Hematopoietic multipotent progenitor cell treated with erythropoietin and hydrocortisone succinate and interleukin-3 and kit ligand, for 6 days (in vitro differentiated cells): Measurements from ENCODE around the gene KCNA2.
A peak's percentile ranks its signal among the peaks of the same experiment; 100 is the strongest.

Source experiments
- DNase-seq: peaks from one replicate; pipeline ENCODE4 v3.0.0-alpha.2; 2015

The KCNA2 gene

GRCh38 chr1:110628323-110629105 is 22.4 kb upstream of the KCNA2 start:
- DNase-seq = no peak

- DNase-seq = peak; percentile 30
Measured at GRCh38 chr1:110627764-110628163, 21.6 kb upstream of the KCNA2 start.

DNA sequence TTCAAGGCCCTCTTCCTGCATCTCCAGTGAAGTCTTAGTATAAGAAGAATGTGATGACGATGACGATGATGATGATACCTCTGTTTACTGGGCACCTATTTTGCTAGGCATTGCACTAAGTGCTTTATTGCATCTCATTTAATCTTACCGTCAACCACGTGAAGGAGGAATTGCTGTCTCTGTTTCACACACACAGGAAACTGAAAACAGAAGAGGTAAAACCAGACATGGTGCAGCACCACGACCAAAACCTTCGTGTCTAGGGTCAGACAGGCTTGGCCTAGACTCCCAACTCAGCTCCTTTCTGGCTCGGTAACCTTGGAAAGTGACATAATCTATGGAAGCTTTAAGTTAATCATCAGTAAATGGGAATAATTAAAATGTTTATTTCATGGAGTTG is 20.7 kb upstream of the KCNA2 start:
- DNase-seq = no peak

DNA sequence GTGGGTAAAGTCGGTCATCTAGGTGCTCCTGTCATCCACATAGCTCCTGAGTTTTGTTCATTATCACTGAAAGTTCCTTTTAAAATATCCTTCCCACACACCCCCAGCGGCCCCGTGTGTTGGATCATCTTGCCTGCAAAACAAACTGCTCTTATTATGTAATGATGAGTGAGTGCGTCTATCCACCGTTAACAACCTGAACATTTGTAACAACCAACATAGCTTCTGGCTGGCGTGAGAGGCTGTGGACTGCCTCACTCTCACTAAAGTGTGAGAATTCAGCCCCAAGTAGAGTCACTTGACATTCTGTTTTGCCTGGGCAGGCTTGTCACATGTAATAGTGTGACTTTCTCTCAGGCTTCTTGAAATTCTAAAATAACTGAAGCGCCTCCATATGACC is 14.5 kb upstream of the KCNA2 start:
- DNase-seq = no peak

DNA sequence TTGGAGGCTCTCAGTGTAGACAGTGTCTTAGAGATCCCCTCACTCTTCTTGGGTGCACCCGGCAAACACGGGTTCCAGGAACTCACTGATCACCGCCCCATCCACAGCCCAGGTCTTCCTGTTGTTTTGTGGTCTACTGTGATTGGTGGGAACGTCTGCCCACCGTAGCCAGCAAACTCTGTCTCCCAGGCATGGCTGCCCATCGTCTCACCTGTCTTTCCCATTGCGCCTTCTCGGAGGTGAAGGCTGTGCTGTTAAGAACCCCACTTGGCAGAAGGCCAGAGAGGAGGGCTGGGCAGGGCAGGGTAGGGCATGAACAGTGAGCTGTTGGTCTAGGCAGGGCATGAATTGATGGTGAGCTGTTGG is 14.1 kb upstream of the KCNA2 start:
- no peak for DNase-seq

- peak; percentile 92 for DNase-seq
Measured at GRCh38 chr1:110619412-110620249, 13.5 kb upstream of the KCNA2 start.

DNA sequence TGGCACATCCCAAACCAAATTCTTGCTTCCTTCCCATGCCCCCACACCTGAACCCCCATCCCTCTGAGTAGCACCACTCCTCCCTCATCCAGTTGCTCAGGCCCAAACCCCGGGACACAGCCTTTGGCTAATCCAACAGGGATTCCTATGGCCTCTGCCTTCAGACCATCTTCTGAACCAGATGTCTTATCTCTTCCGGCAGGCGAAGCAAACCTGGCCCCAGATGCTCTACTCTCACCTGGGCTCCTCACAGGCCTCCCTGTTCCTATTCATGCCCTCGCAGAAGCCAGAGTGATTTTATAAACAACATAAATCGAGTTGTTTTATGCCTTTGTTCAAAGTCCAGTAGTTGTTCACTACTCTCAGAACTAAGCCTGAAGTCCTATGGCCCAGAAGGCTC is 12.5 kb upstream of the KCNA2 start:
- DNase-seq = no peak

DNA sequence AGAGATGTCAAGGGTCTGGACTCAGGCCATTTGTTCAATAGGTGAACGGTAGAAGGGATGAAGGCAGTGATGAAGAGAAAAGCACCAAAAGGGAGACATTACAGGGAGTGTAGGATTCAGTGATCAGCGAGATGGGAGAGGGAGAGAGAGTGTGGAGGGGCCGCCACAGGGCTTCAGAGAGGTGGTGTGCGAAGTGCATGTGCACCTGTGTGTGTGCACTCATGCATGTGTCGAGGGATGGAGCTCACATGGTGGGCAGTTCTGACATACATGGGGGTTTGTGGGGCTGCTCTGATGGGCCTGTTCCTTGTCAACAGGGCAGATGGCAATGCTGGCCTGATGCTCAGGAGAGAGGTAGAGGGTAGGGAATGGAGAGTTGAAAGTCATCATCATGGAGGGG is 11.4 kb upstream of the KCNA2 start:
- DNase-seq = no peak

DNA sequence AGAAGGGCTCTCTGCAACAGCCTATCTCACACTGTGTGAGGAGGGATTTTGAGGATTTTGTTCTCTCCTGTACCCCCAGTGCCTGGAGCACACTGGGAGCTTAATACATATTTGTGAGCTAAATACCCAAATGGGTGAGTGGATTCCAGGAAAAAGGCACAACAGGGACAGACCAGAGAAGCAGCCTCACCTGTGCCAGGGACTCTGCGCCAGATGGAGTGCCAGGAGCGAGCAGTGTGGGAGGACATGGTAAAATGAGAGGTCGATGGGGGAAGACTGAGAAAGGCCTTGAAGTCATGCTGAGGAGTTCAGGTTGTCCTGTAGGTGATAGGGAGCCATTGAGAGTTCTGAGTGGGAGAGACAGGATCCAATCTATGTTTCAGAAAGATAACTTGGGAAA is 11.0 kb upstream of the KCNA2 start:
- DNase-seq = no peak

DNA sequence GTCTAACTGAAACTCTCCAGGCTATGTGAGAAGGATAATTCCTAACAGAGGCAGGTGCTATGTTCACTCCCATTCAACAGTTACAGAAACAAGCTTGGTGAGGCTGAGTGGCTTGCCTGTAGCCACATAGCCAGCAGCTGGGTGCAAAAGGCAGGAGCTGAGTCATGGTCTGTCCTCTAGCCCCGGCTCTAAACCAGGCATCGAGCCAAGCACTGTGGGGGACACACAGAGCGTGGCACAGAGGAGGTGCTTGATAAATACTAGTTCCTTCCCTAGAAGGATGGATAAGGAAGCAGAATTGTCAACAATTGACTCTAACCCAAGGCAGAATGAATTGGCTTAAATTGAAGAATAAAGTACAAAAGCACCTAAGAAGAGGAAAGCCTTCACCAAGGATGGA is 10.4 kb upstream of the KCNA2 start:
- DNase-seq = peak; percentile 95

GRCh38 chr1:110615548-110616130 is 9.5 kb upstream of the KCNA2 start:
- DNase-seq = peak; percentile 85

DNA sequence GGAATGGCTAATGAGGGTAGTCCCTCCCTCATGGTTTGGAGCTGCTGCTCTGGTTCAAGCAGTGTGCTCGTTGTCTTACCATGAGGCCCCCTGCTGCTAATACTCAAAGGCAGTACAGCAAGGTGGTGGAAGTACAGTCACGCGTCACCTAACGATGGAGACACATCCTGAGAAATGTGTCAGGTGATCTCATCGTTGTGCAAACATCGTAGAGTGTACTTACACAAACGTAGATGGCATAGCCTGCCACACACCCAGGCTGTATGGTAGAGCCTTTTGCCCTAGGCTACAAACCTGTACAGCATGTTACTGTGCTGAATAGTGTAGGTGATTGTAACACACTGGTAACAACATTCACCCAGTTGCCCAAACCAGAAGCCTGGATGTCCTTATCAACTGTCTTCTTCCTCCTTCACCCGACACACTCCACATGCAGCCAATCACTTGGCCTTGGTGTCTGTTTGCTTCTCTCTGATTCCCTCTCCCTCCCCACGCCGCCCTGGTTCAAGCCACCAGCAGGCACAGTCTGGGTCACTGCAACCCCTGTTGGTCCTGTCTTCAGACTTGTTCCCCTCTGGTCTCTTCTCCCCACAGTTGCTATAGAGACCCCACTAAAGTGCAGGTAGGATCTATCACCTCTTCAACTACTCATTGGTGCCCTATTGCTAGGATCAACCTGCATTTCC is 6.0 kb upstream of the KCNA2 start:
- DNase-seq = no peak

DNA sequence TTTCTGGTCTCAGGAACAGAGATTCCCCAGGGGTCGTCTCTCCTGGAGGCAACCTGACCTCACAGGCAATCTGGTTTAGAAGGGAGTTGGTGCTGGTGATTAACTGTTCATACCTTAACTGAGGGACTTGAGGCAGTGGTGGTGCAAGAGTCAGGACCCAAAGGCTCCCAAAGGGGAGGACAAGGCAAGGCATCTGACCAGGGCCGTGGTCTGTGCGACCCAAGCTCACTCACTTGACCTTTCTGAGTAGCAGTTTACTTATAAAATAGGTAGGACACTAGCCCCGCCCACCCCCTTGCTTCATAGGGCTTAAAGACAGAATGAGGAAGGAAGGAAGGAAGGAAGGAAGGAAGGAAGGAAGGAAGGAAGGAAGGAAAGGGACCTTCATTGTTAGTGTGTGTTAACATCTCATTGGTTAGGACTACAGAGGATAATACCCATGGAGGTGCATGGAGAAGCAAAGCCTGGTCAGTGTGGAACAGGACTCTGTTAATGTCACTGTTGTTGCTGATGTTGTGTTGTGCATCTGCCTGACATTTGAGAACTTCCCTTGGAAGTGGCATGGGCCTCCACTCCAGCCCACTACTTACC is 4.6 kb upstream of the KCNA2 start:
- no peak for DNase-seq

GRCh38 chr1:110610084-110610483 is 3.9 kb upstream of the KCNA2 start:
- DNase-seq = no peak

DNA sequence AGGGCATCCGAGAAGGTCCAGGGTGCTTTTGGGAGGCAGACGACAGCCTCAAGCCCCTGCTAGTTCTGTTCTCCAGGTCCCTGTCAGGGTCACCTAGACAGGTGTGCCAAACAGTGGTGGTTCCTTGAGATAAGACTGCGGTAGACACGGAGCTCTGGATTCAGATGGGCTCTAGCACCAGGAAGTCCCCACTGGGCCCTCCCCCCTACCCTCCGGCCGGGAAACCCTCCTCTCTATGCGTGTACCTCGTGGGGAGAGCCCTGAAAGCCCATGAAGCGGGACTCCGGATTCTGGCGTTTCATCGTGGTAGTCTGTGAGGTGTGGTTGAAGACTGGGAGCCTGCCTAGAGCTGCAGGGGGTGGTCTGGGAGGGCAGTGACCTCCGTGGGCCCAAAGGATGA is 2.1 kb upstream of the KCNA2 start:
- DNase-seq = no peak

GRCh38 chr1:110607536-110608230 is 1.5 kb upstream of the KCNA2 start:
- no peak for DNase-seq

GRCh38 chr1:110606657-110607535 is 738 bp upstream of the KCNA2 start:
- no peak for DNase-seq

DNA sequence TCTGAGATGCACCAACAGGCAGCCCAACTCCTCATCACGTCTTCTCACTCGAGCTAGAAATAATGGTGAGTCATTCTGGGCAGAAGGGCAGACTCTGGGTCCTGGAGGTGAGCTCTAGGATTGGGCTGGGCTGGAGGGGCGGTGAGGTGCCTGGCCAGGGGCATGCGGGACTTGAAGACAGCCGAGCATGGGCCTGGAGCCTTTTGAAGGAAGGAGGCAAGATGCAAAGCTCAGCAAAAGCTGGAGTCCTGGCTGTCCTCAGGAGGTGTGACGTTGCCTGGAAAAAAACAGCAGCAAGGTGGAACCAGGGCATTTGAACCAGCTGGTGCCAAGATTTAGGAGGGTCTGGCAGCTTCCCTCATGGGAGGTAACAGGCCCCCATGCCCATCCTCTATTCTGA is 712 bp downstream of the KCNA2 start:
- no peak for DNase-seq

DNA sequence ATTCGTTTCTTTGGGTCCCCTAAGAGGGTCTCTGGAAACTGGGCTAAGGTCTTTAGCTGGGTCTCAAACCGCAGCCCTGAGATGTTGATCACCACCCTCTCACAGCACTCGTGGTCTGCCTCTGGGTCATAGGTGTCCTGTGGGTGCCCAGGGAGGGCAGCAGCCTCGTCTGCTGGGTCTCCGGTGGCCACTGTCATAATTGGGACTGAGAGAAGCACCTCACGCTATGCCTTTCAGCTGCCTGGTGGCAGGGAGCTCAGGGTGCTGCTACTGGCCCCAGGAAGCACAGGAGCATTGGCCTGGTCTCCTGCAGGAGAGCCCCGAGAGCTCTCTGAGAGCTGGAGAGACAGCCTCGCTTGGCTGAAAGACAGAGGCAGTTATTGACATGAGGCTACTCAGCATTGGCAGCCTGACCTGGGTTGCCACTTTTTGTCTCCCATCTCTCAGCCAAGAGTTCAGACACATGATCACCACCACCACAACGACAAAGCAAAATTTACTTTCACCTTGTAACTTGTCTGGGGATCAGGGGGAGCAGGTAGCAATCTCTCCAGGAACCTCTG is 1.5 kb downstream of the KCNA2 start:
- DNase-seq = no peak

DNA sequence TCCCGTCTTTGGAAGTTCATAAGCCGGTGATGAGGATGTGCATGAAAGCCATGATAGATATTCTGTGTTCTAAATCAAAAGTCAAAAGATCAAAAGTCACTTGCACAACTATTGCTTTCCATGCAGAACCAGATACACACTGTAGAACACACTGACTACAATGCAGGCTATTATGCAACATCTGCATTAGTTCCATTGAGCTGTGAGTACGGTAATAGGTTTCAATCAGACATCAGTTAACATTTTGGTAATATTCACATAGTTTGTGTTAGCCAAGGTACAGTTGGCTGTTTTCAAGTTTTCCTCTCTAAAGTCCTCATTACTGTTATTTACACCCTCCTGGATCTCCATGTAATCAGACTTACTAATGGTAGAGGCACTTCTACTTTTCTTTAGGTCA is 3.1 kb downstream of the KCNA2 start:
- DNase-seq = no peak

- no peak for DNase-seq
Measured at GRCh38 chr1:110602466-110602865, 3.7 kb downstream of the KCNA2 start.
